Naive B cell (primary cell): ENCODE data around the gene VSX1. TPM values are rescaled to one million over a fixed set of nuclear protein-coding genes. Genes with fewer than 3 reads are reported as not detected.

Experiments
- ATAC-seq, 2 donors: fragments of 150-1000 bp; cut with Tn5 transposase; 2 replicates each; pipeline ENCODE4 v1.10.0; 2021; ENCODE audit warnings: low read depth in 2 of 2, mild to moderate bottlenecking in 2 of 2, moderate library complexity in 2 of 2
- DNase-seq: peaks from one replicate; pipeline ENCODE4 v3.0.0; 2022
- H3K27ac Mint-ChIP-seq, 6 donors: one replicate each; pipeline ENCODE4 v1.8.0; 2020 to 2022; ENCODE audit warnings: mild to moderate bottlenecking in 6 of 6, mixed read lengths in 6 of 6, moderate library complexity in 5 of 6, inconsistent platforms in 2 of 6
- H3K27me3 Mint-ChIP-seq, 3 donors: one replicate each; pipeline ENCODE4 v1.8.0; 2021 to 2022; ENCODE audit warnings: mixed read lengths in 3 of 3, mild to moderate bottlenecking in 1 of 3
- H3K36me3 Mint-ChIP-seq, 2 donors: one replicate each; pipeline ENCODE4 v1.8.0; 2020 to 2022; ENCODE audit warnings: mixed read lengths in 2 of 2, inconsistent platforms in 1 of 2, mild to moderate bottlenecking in 1 of 2
- H3K4me1 Mint-ChIP-seq, 3 donors: one replicate each; pipeline ENCODE4 v1.8.0; 2020 to 2022; ENCODE audit warnings: mixed read lengths in 3 of 3, inconsistent platforms in 1 of 3, mild to moderate bottlenecking in 1 of 3, moderate library complexity in 1 of 3
- H3K4me3 Mint-ChIP-seq, 8 donors: one replicate each; pipeline ENCODE4 v1.8.0; 2020 to 2022; ENCODE audit warnings: mild to moderate bottlenecking in 8 of 8, mixed read lengths in 8 of 8, moderate library complexity in 8 of 8, inconsistent platforms in 2 of 8
- H3K9me3 Mint-ChIP-seq, 7 donors: one replicate each; pipeline ENCODE4 v1.8.0; 2020 to 2022; ENCODE audit warnings: mixed read lengths in 7 of 7, mild to moderate bottlenecking in 5 of 7, inconsistent platforms in 2 of 7, moderate library complexity in 1 of 7
- polyA plus RNA-seq, 6 donors: library from polyadenylated mRNA; unstranded; fragments of 300-500 nt; fragmentation: Illumina TruSeq; gene quantifications; one replicate each; pipeline ENCODE4 v1.2.3, GENCODE V29; 2021; ENCODE audit warnings: low read depth in 6 of 6

Gene VSX1
- polyA plus RNA-seq, 6 donors from 2014 or later, result not detected

DNA sequence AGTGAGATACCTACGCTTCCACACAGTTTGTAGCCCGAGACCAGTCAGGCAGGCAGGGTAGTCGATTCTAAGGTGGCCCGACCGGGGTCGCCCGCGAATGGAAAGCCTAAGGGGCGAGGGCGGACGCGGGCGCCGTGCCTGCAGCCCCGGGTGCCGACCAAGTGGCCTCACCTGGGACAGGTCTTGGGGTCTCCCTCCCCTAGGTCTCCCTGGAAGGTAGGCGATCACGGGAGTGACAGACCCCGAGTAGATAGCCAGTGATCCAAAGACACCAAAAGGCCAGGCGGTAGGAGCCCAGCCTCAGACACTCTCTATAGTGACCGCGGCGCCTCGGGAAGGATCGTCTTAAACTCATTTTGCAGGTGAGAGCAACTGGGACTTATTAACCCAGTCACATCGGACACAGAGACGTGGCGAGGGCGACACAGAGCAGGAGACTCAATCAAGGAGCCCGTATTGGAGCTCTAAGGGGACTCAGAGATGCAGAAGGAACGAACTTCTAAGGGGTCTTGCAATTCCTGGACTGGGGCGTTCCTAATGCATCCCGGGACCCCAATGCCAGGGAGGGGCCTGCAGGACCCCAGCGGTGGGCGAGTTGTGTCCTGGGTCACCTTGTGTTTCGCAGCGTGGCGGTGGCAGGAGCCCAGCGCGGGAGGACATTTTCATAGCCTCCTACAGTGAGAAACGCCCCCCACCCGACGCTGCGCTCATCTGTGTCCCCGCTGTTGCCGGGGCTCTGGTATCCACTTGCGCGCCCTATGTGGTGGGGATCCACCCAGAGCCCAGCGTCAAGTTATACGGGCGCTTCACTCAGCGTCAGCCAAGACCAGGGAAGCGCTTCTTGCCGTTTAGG lies 2.1 kb upstream of the VSX1 start:
- Mint-ChIP-seq H3K27me3 (peaks cover 53 to 83% (median 83%) of the 10 kb centered on the region in 3 donors), H3K27ac (peak overlapping the region in 1 of 6 donors; percentile 48), H3K36me3 (peaks cover 5 to 6% of the 10 kb centered on the region in 2 donors), H3K4me3 (peak overlapping the region in 4 of 8 donors; percentile 25 to 80 (median 59)), H3K4me1 (peaks cover 5 to 26% (median 9%) of the 10 kb centered on the region in 3 donors), H3K9me3 (peaks cover 0 to 5% (median 0%) of the 10 kb centered on the region in 7 donors)
- ATAC-seq, result no peak
- no peak for DNase-seq

GRCh38 chr20:25083141-25083772 lies 1.3 kb upstream of the VSX1 start:
- no peak for DNase-seq
- no peak for ATAC-seq
- H3K36me3 Mint-ChIP-seq, result peaks cover 5 to 6% of the 10 kb centered on the region in 2 donors
- peak overlapping the region in 4 of 8 donors; percentile 25 to 75 (median 42) for H3K4me3 Mint-ChIP-seq
- H3K4me1 Mint-ChIP-seq, result peaks cover 5 to 26% (median 9%) of the 10 kb centered on the region in 3 donors
- peaks cover 0 to 5% (median 0%) of the 10 kb centered on the region in 7 donors for H3K9me3 Mint-ChIP-seq
- H3K27ac Mint-ChIP-seq, result peak overlapping the region in 1 of 6 donors; percentile 48
- peaks cover 58 to 89% (median 87%) of the 10 kb centered on the region in 3 donors for H3K27me3 Mint-ChIP-seq

DNA sequence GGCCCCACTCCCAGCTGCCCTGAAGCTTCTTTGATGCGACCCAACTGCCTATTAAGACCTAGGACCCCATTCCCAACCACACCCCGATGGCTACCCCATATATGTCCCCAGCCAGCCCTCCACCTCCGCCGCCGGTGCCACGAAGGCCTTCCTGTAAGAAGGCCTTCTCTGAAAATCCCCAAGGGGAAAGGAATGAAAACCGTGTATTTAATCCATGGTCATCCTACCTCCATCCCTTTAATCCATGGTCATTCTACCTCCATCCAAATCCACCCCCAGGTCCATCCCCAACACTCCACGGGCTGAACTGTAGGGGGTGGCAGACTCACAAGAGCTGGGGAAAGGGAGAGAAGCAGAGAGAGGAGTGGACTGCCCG lies 545 bp upstream of the VSX1 start:
- no peak for DNase-seq
- Mint-ChIP-seq H3K36me3 (peaks cover 5 to 6% of the 10 kb centered on the region in 2 donors), H3K27me3 (peaks cover 62 to 89% (median 88%) of the 10 kb centered on the region in 3 donors), H3K4me3 (peak overlapping the region in 3 of 8 donors; percentile 32 to 52 (median 39)), H3K9me3 (peaks cover 0 to 5% (median 0%) of the 10 kb centered on the region in 7 donors), H3K4me1 (peaks cover 9 to 30% (median 14%) of the 10 kb centered on the region in 3 donors), H3K27ac (peak overlapping the region in 2 of 6 donors; percentile 33 to 52)
- no peak for ATAC-seq

GRCh38 chr20:25081065-25081729 lies 744 bp downstream of the VSX1 start:
- no peak for DNase-seq
- H3K36me3 Mint-ChIP-seq, result peaks cover 5 to 6% of the 10 kb centered on the region in 2 donors
- peak in 1 of 2 donors; percentile 35 for ATAC-seq
- peaks cover 57 to 86% (median 83%) of the 10 kb centered on the region in 3 donors for H3K27me3 Mint-ChIP-seq
- H3K27ac Mint-ChIP-seq, result peak overlapping the region in 1 of 6 donors; percentile 47
- H3K4me3 Mint-ChIP-seq, result peak overlapping the region in 2 of 8 donors; percentile 22 to 53
- H3K4me1 Mint-ChIP-seq, result peaks cover 11 to 35% (median 18%) of the 10 kb centered on the region in 3 donors
- peaks cover 0 to 5% (median 0%) of the 10 kb centered on the region in 7 donors for H3K9me3 Mint-ChIP-seq

DNA sequence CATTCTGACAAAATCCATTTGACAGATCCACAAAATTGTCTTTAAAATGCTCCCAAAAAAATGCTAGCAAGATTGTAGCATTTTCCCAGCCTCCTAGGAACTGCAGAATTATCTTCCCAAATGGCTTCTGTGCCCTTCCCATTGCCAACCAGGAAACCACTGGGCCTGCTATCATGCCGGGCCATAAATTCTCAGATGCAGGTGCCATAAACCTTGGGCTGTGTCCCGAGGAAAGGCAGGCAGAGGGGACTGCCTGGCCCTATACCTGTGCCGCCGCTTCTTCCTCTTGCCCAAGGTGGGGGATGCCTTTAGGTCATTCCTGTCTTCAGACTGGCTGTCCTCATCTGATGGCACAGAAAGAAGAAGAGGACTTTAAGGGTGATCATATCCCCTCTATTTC lies 2.8 kb downstream of the VSX1 start:
- H3K27ac Mint-ChIP-seq, result no peak overlapping the region
- peaks cover 55 to 82% (median 82%) of the 10 kb centered on the region in 3 donors for H3K27me3 Mint-ChIP-seq
- peaks cover 0 to 5% (median 0%) of the 10 kb centered on the region in 7 donors for H3K9me3 Mint-ChIP-seq
- peaks cover 11 to 27% (median 18%) of the 10 kb centered on the region in 3 donors for H3K4me1 Mint-ChIP-seq
- H3K36me3 Mint-ChIP-seq, result peaks cover 0 to 6% of the 10 kb centered on the region in 2 donors
- ATAC-seq, result no peak
- no peak for DNase-seq
- peak overlapping the region in 1 of 8 donors; percentile 55 for H3K4me3 Mint-ChIP-seq

GRCh38 chr20:25078662-25079061 lies 3.3 kb downstream of the VSX1 start:
- Mint-ChIP-seq H3K4me1 (peaks cover 11 to 25% (median 14%) of the 10 kb centered on the region in 3 donors), H3K27ac (no peak overlapping the region), H3K4me3 (no peak overlapping the region), H3K27me3 (peaks cover 55 to 82% (median 81%) of the 10 kb centered on the region in 3 donors), H3K36me3 (peaks cover 0 to 6% of the 10 kb centered on the region in 2 donors), H3K9me3 (peaks cover 0 to 5% (median 0%) of the 10 kb centered on the region in 7 donors)
- ATAC-seq (no peak), DNase-seq (no peak)

DNA sequence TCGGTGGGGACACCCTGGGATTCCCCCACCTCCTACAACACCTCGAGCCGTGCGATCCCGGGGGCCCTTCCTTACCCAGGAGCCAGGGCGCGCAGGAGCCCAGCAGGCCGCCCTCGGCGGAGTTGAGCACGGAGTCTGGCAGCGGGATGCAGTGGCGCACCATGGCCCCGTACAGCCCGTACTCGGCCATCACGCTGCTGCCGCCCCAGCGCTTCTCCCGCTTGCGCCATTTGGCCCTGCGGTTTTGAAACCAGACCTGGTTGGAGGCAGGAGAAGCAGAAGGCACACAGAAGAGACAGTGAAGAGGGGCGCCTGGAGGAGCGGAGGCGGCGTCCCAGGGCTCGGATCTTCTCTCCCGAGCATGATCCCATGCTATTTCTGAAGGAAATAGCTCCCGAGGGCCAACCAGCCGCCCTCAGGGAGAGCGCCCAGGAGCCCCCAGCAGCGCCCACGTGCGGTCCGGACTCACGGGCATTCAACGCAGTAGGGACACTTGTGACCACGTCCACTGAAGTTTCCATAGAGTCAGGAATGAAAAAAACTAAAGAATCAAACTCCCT lies 4.3 kb downstream of the VSX1 start:
- H3K27me3 Mint-ChIP-seq, result peaks cover 55 to 82% (median 81%) of the 10 kb centered on the region in 3 donors

GRCh38 chr20:25076731-25077609 lies 5.0 kb downstream of the VSX1 start:
- peaks cover 0 to 3% (median 0%) of the 10 kb centered on the region in 7 donors for H3K9me3 Mint-ChIP-seq
- H3K27me3 Mint-ChIP-seq, result peaks cover 60 to 83% (median 82%) of the 10 kb centered on the region in 3 donors
- H3K4me3 Mint-ChIP-seq, result peak overlapping the region in 2 of 8 donors; percentile 22 to 51
- no peaks in the 10 kb centered on the region for H3K36me3 Mint-ChIP-seq
- DNase-seq (no peak), ATAC-seq (peak in 1 of 2 donors; percentile 27)
- H3K27ac Mint-ChIP-seq, result no peak overlapping the region
- peaks cover 8 to 18% (median 11%) of the 10 kb centered on the region in 3 donors for H3K4me1 Mint-ChIP-seq

More for the DNA sequence above, 4.3 kb downstream of the VSX1 start:
- H3K9me3 Mint-ChIP-seq, result peaks cover 0 to 5% (median 0%) of the 10 kb centered on the region in 7 donors
- H3K27ac Mint-ChIP-seq, result no peak overlapping the region
- ATAC-seq, result no peak
- peaks cover 0 to 4% of the 10 kb centered on the region in 2 donors for H3K36me3 Mint-ChIP-seq
- peak overlapping the region in 2 of 8 donors; percentile 20 to 22 for H3K4me3 Mint-ChIP-seq
- peaks cover 11 to 22% (median 13%) of the 10 kb centered on the region in 3 donors for H3K4me1 Mint-ChIP-seq
- DNase-seq, result no peak

DNA sequence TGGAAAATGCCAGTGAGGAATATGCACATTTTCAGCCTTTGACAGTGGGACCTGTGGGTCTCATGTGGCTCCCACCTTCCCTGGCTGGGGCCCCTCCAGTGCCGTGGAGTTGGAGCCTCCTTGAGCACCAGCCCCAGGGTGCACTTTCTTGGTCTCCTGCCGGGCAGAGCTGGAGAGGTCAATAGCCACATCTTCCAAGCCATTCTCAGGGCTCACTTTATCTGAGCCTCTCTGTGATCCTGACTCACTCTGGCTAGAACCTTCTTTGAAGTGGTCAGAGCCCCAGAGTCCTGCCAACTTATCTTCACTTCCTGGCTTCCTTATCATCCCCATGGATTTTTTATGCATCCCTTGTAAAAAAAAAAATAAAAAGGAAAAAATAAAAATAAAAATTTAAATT lies 5.7 kb downstream of the VSX1 start:
- Mint-ChIP-seq H3K4me3 (no peak overlapping the region), H3K27me3 (peaks cover 68 to 90% (median 88%) of the 10 kb centered on the region in 3 donors), H3K36me3 (no peaks in the 10 kb centered on the region), H3K27ac (no peak overlapping the region), H3K4me1 (peaks cover 8 to 16% (median 9%) of the 10 kb centered on the region in 3 donors), H3K9me3 (peaks cover 0 to 3% (median 0%) of the 10 kb centered on the region in 7 donors)
- ATAC-seq, result no peak
- no peak for DNase-seq

- Mint-ChIP-seq H3K27me3 (peaks cover 65 to 84% (median 81%) of the 10 kb centered on the region in 3 donors), H3K9me3 (peaks cover 0 to 1% (median 0%) of the 10 kb centered on the region in 7 donors), H3K27ac (no peak overlapping the region), H3K4me1 (peaks cover 5 to 11% (median 8%) of the 10 kb centered on the region in 3 donors), H3K4me3 (no peak overlapping the region), H3K36me3 (no peaks in the 10 kb centered on the region)
- DNase-seq (no peak), ATAC-seq (no peak)
Measured at GRCh38 chr20:25073544-25073943, 8.4 kb downstream of the VSX1 start.

DNA sequence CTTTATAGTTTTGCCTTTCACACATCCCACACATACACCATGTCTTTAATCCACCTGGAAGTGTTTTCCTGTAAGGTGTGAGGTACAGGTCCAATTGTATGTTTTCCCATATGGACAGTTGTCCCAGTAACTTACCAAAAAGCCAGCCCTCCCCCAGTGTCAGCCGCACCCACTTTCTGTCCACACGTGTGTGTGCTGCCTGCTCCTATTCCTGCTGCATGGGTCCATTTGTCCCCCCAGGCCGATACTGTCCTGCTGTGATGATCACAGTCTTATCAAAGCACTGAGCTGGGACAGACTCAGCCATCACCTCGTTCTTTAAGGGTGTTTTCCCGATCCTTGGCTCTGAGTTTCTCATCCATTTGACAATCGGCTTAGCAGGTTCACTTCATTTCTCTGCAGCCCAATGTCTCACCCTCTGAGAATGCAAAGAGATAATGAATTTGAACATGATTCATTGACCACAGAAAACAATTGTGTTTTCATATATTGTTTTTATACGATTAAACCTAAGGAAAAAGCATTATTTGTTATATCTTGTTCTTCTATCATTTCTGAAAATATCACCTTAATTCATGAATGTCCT lies 9.6 kb downstream of the VSX1 start:
- no peaks in the 10 kb centered on the region for H3K36me3 Mint-ChIP-seq
- no peak overlapping the region for H3K27ac Mint-ChIP-seq
- ATAC-seq (no peak), DNase-seq (no peak)
- peaks cover 0 to 5% (median 4%) of the 10 kb centered on the region in 3 donors for H3K4me1 Mint-ChIP-seq
- H3K27me3 Mint-ChIP-seq, result peaks cover 58 to 72% (median 69%) of the 10 kb centered on the region in 3 donors
- no peak overlapping the region for H3K4me3 Mint-ChIP-seq
- H3K9me3 Mint-ChIP-seq, result peaks cover 0 to 2% (median 0%) of the 10 kb centered on the region in 7 donors
